ENCODE data around the gene ADAMTS12. TPM values are rescaled to one million over a fixed set of nuclear protein-coding genes. Genes with fewer than 3 reads are reported as not detected.
A peak's percentile ranks its signal among the peaks of the same experiment; 100 is the strongest.

Gene ADAMTS12
- polyA plus RNA-seq, 3 donors = not detected

GRCh38 chr5:33769968-33770367, 121.8 kb downstream of the ADAMTS12 start:
- Histone ChIP-seq H3K27me3 (ENCODE audit: control insufficient read depth in 2 of 2, insufficient read depth in 2 of 2, low read length in 2 of 2) (no peaks in the 10 kb centered on the region), H3K27ac (ENCODE audit: low read depth in 1 of 2, low read length in 2 of 2) (no peak overlapping the region), H2AFZ (ENCODE audit: insufficient read depth, low read depth, low read length, poor library complexity, severe bottlenecking) (no peak overlapping the region), H3K9me3 (replicated peaks in 1 of 2; ENCODE audit: control insufficient read depth in 1 of 2, insufficient read depth in 1 of 2, low read length in 2 of 2) (no peaks in the 10 kb centered on the region), H3K79me2 (ENCODE audit: insufficient read depth, low read length) (no peaks in the 10 kb centered on the region), H3K36me3 (replicated peaks in 1 of 2; ENCODE audit: control insufficient read depth in 1 of 2, insufficient read depth in 2 of 2, low read length in 2 of 2) (no peaks in the 10 kb centered on the region), H4K20me1 (ENCODE audit: insufficient read depth, low read length) (no peaks in the 10 kb centered on the region), H3K4me1 (ENCODE audit: control insufficient read depth in 1 of 2, insufficient read depth in 2 of 2, low read length in 2 of 2) (no peaks in the 10 kb centered on the region), H3K9ac (ENCODE audit: insufficient read depth, low read length, poor library complexity, severe bottlenecking) (no peak overlapping the region), H3K4me2 (replicated peaks; ENCODE audit: extremely low read depth, low read length, poor library complexity, severe bottlenecking) (no peak overlapping the region), H3K4me3 (replicated peaks in 1 of 3; ENCODE audit: low read depth in 2 of 3, low read length in 3 of 3) (no peak overlapping the region)
- no CpG with 5 or more reads among the region's 1 CpG for WGBS (ENCODE audit: insufficient coverage)
- peaks cover 0 to 2% (median 0%) of the 10 kb centered on the region in 7 donors for H3K9me3 Mint-ChIP-seq
- no peak overlapping the region for H3K4me3 Mint-ChIP-seq
- intact Hi-C loops (cut with micrococcal nuclease) = no loop called here
- no peaks in the 10 kb centered on the region for H3K4me1 Mint-ChIP-seq
- H3K36me3 Mint-ChIP-seq = no peaks in the 10 kb centered on the region
- no peak overlapping the region for H3K27ac Mint-ChIP-seq
- peaks cover 0 to 3% (median 2%) of the 10 kb centered on the region in 3 donors for H3K27me3 Mint-ChIP-seq (ENCODE audit: low read depth in 3 of 3)
- DNase-seq = no peak
- TF ChIP-seq CTCF (IDR thresholded peaks at IDR 0.05) = no peak

GRCh38 chr5:33769196-33769595, 122.6 kb downstream of the ADAMTS12 start:
- peaks cover 0 to 2% (median 0%) of the 10 kb centered on the region in 7 donors for H3K9me3 Mint-ChIP-seq
- no peaks in the 10 kb centered on the region for H3K9me3 ChIP-seq (replicated peaks in 1 of 2; ENCODE audit: control insufficient read depth in 1 of 2, insufficient read depth in 1 of 2, low read length in 2 of 2)
- H3K4me3 ChIP-seq (replicated peaks in 1 of 3; ENCODE audit: low read depth in 2 of 3, low read length in 3 of 3) = no peak overlapping the region
- H3K9ac ChIP-seq (ENCODE audit: insufficient read depth, low read length, poor library complexity, severe bottlenecking) = no peak overlapping the region
- TF ChIP-seq CTCF (IDR thresholded peaks at IDR 0.05) = no peak
- no peak overlapping the region for H3K4me2 ChIP-seq (replicated peaks; ENCODE audit: extremely low read depth, low read length, poor library complexity, severe bottlenecking)
- H4K20me1 ChIP-seq (ENCODE audit: insufficient read depth, low read length) = no peaks in the 10 kb centered on the region
- H3K27ac ChIP-seq (ENCODE audit: low read depth in 1 of 2, low read length in 2 of 2) = no peak overlapping the region
- H3K4me1 ChIP-seq (ENCODE audit: control insufficient read depth in 1 of 2, insufficient read depth in 2 of 2, low read length in 2 of 2) = no peaks in the 10 kb centered on the region
- no peak for DNase-seq
- no peaks in the 10 kb centered on the region for H3K27me3 ChIP-seq (ENCODE audit: control insufficient read depth in 2 of 2, insufficient read depth in 2 of 2, low read length in 2 of 2)
- no peaks in the 10 kb centered on the region for H3K79me2 ChIP-seq (ENCODE audit: insufficient read depth, low read length)
- WGBS (ENCODE audit: insufficient coverage) = 83% methylated on average over 1 of the region's 2 CpGs
- H3K27me3 Mint-ChIP-seq (ENCODE audit: low read depth in 3 of 3) = peaks cover 0 to 3% (median 2%) of the 10 kb centered on the region in 3 donors
- intact Hi-C loops (cut with micrococcal nuclease) = no loop called here
- H3K4me1 Mint-ChIP-seq = no peaks in the 10 kb centered on the region
- peak overlapping the region in 1 of 7 donors; percentile 7 for H3K27ac Mint-ChIP-seq
- no peaks in the 10 kb centered on the region for H3K36me3 Mint-ChIP-seq
- no peak overlapping the region for H3K4me3 Mint-ChIP-seq
- H2AFZ ChIP-seq (ENCODE audit: insufficient read depth, low read depth, low read length, poor library complexity, severe bottlenecking) = no peak overlapping the region
- H3K36me3 ChIP-seq (replicated peaks in 1 of 2; ENCODE audit: control insufficient read depth in 1 of 2, insufficient read depth in 2 of 2, low read length in 2 of 2) = no peaks in the 10 kb centered on the region

Data from CD14-positive monocyte (primary cell).